SK-N-SH (cell line): ENCODE measurements around the gene ASTL. TPM values are rescaled to one million over a fixed set of nuclear protein-coding genes. Genes with fewer than 3 reads are reported as not detected.

Experiments used
- CTCF ChIA-PET: fragments of 300-600, 350-600 bp; formaldehyde crosslinking; extraction: SDS; loops from one replicate; lab custom pipeline; 2021; lab: Yijun Ruan, JAX
- POLR2A ChIA-PET: fragments of 350-600 bp; sonication (Branson Sonifier 250); formaldehyde crosslinking; extraction: SDS; loops from one replicate; lab custom pipeline; 2020; ENCODE audit warnings: antibody characterized with exemption, inconsistent platforms; lab: Yijun Ruan, JAX
- DNase-seq: peaks from one replicate; pipeline ENCODE4 v3.0.0; 2012
- H2AFZ ChIP-seq: fragments of 200-600 bp; sonication (generic); 2 replicates; pipeline ENCODE4 v1.8.1; 2016; ENCODE audit warnings: antibody characterized with exemption, mild to moderate bottlenecking, low read depth
- H3F3A ChIP-seq: fragments of 200-600 bp; sonication (generic); replicated peaks from 2 replicates; pipeline ENCODE3; 2016; ENCODE audit warnings: antibody characterized with exemption, mild to moderate bottlenecking; ENCODE audit not compliant: insufficient read depth
- H3K27ac ChIP-seq, 2 experiments: fragments of 200-500 bp in 1 of 2; fragments of 200-600 bp in 1 of 2; sonication (Bioruptor generic) in 1 of 2; sonication (generic), shearing (Covaris generic) in 1 of 2; 2 replicates each; pipeline versions ENCODE4 v1.5.1 to v1.6.1; 2014 to 2016; ENCODE audit warnings: low read depth in 2 of 2, inconsistent platforms in 1 of 2, low read length in 1 of 2, mild to moderate bottlenecking in 1 of 2, mixed read lengths in 1 of 2
- H3K27me3 ChIP-seq: fragments of 200-600 bp; sonication (generic), shearing (Covaris generic); 2 replicates; pipeline ENCODE4 v1.6.1; 2016; ENCODE audit warnings: mixed run types; ENCODE audit not compliant: insufficient read depth
- H3K36me3 ChIP-seq, 2 experiments: fragments of 200-500 bp in 1 of 2; fragments of 200-600 bp in 1 of 2; sonication (Bioruptor generic) in 1 of 2; sonication (generic) in 1 of 2; replicated peaks in 1 of 2; 2 replicates each; pipeline versions ENCODE3 to v1.5.1; 2014 to 2016; ENCODE audit warnings: low read length in 1 of 2, mild to moderate bottlenecking in 1 of 2; ENCODE audit not compliant: insufficient read depth in 2 of 2, control insufficient read depth in 1 of 2
- H3K4me1 ChIP-seq, 2 experiments: fragments of 200-500 bp in 1 of 2; fragments of 200-600 bp in 1 of 2; sonication (Bioruptor generic) in 1 of 2; sonication (generic), shearing (Covaris generic) in 1 of 2; 2 replicates each; pipeline versions ENCODE4 v1.5.1 to v1.6.1; 2014 to 2016; ENCODE audit warnings: low read depth in 1 of 2, low read length in 1 of 2, mixed run types in 1 of 2; ENCODE audit not compliant: insufficient read depth in 2 of 2, control insufficient read depth in 1 of 2
- H3K4me2 ChIP-seq: fragments of 200-600 bp; sonication (generic), shearing (Covaris generic); 2 replicates; pipeline ENCODE4 v1.6.1; 2017; ENCODE audit warnings: mixed run types
- H3K4me3 ChIP-seq, 2 experiments: fragments of 200-500 bp in 1 of 2; fragments of 200-600 bp in 1 of 2; sonication (Bioruptor generic) in 1 of 2; sonication (generic), shearing (Covaris generic) in 1 of 2; 2 replicates each; pipeline versions ENCODE4 v1.5.1 to v1.8.1; 2014 to 2016; ENCODE audit warnings: low read depth in 2 of 2, inconsistent platforms in 1 of 2, low read length in 1 of 2, mild to moderate bottlenecking in 1 of 2, mixed read lengths in 1 of 2, moderate library complexity in 1 of 2
- H3K79me2 ChIP-seq: fragments of 200-600 bp; sonication (generic); 2 replicates; pipeline ENCODE4 v1.8.1; 2017; ENCODE audit warnings: mild to moderate bottlenecking; ENCODE audit not compliant: insufficient read depth
- H3K9ac ChIP-seq: fragments of 200-600 bp; sonication (generic); 2 replicates; pipeline ENCODE4 v1.6.1; 2017; ENCODE audit warnings: mixed run types
- H3K9me2 ChIP-seq: fragments of 200-600 bp; sonication (generic); 2 replicates; pipeline ENCODE4 v1.6.1; 2017; ENCODE audit warnings: mixed run types
- H3K9me3 ChIP-seq: fragments of 200-600 bp; sonication (generic); 2 replicates; pipeline ENCODE4 v1.6.1; 2017; ENCODE audit warnings: mixed run types, mild to moderate bottlenecking, moderate library complexity
- H4K20me1 ChIP-seq: fragments of 200-600 bp; sonication (generic); 2 replicates; pipeline ENCODE4 v1.6.1; 2017; ENCODE audit warnings: mild to moderate bottlenecking, mixed run types; ENCODE audit not compliant: insufficient read depth
- CHD2 ChIP-seq: fragments of 150-350 bp; IDR thresholded peaks from 2 replicates; pipeline ENCODE4 v1.6.1; 2018; ENCODE audit warnings: low read length; ENCODE audit not compliant: partially characterized antibody
- EZH2phosphoT487 ChIP-seq: fragments of 200-600 bp; sonication (generic); IDR thresholded peaks from 2 replicates; pipeline ENCODE4 v1.6.1; 2017; ENCODE audit warnings: low read depth, mixed run types, mild to moderate bottlenecking, antibody characterized with exemption, moderate library complexity, borderline replicate concordance
- FOXJ3 ChIP-seq: sonication (generic); formaldehyde crosslinking; IDR thresholded peaks from 2 replicates; pipeline ENCODE4 v1.5.1; 2020; ENCODE audit warnings: mild to moderate bottlenecking, missing genetic modification reagents
- FOXM1 ChIP-seq: IDR thresholded peaks from 2 replicates; pipeline ENCODE4 v1.4.0; 2012; ENCODE audit warnings: low read depth, mild to moderate bottlenecking
- NRF1 ChIP-seq: IDR thresholded peaks from 2 replicates; pipeline ENCODE4 v1.6.1; 2012; ENCODE audit warnings: low read depth, mild to moderate bottlenecking, low read length
- RCOR1 ChIP-seq: fragments of 150-350 bp; IDR thresholded peaks from 2 replicates; pipeline ENCODE4 v1.6.1; 2017; ENCODE audit warnings: antibody characterized with exemption, low read length
- RXRA ChIP-seq: IDR thresholded peaks from 2 replicates; pipeline ENCODE4 v1.4.0; 2012; ENCODE audit warnings: low read depth, mild to moderate bottlenecking, borderline replicate concordance
- TAF1 ChIP-seq: IDR thresholded peaks from 2 replicates; pipeline ENCODE4 v1.6.1; 2012; ENCODE audit warnings: low read depth, mild to moderate bottlenecking, low read length, moderate library complexity, borderline replicate concordance
- TEAD4 ChIP-seq: IDR thresholded peaks from 2 replicates; pipeline ENCODE4 v1.4.0; 2012; ENCODE audit warnings: mild to moderate bottlenecking, borderline replicate concordance; ENCODE audit not compliant: insufficient read depth
- USF1 ChIP-seq: IDR thresholded peaks from 2 replicates; pipeline ENCODE4 v1.4.0; 2012; ENCODE audit warnings: low read depth, borderline replicate concordance
- ZBTB33 ChIP-seq: IDR thresholded peaks from 2 replicates; pipeline ENCODE4 v1.4.0; 2012; ENCODE audit warnings: low read depth, borderline replicate concordance
- WGBS: methylation state at CpG from one replicate; pipeline ENCODE4 v1.1.6; 2017; ENCODE audit warnings: low lambda C conversion rate; 5-methylcytosine and 5-hydroxymethylcytosine counted together
- polyA plus RNA-seq, 3 experiments: library from polyadenylated mRNA; depleted of rRNA; stranded (reverse); fragments of >200 nt; gene quantifications; 2 replicates each; pipeline ENCODE4 v1.2.3, GENCODE V29; 2012

Gene ASTL
- polyA plus RNA-seq, 1 of the 3 experiments (the other 2 are of a cell fraction), result not detected

DNA sequence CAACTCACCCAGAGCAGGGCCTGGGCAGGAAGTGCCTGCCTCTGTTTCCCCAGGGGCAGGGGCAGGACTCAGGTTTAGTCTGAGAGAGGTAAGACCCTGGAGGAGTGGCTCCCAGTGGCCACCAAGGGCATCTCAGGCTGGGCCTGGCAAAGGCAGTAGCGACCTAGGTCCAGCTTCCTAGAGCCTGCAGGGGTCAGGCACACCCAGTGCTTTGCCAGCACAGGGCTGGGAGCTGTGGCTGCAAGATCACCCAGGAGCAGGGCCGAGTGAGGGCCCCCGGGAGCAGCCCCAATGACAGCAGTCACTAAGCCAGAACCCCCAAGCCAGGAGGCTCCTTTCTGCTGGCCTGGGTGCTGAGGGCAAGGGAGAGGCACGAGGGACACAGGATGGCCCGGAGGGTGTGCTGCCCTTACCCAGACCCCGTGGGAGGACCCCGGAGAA is 15.7 kb upstream of the ASTL start:
- Histone ChIP-seq H3K27me3 (no peaks in the 10 kb centered on the region), H3K9ac (no peak overlapping the region), H3K4me2 (no peak overlapping the region), H3K9me3 (no peaks in the 10 kb centered on the region), H3K4me1 (peaks cover 2 to 12% of the 10 kb centered on the region in 2 experiments; a peak in 3 of 4 replicates), H3K27ac (no peak overlapping the region), H3F3A (peaks cover 4% of the 10 kb centered on the region), H4K20me1 (no peaks in the 10 kb centered on the region), H2AFZ (no peak overlapping the region), H3K4me3 (no peak overlapping the region), H3K9me2 (no peaks in the 10 kb centered on the region), H3K79me2 (no peaks in the 10 kb centered on the region), H3K36me3 (no peaks in the 10 kb centered on the region)
- DNase-seq, result peak; percentile 27
- TF ChIP-seq RCOR1, result no peak
- TF ChIP-seq TAF1, result no peak
- 54% methylated on average over 5 of the region's 7 CpGs for WGBS
- ChIA-PET CTCF (interaction anchor here (1.3 to 7.0 kb wide), 2 partner anchors 15 to 20 kb away, joined by 7 to 49 read pairs; partner anchors contain the start of gene ASTL), POLR2A (no interaction called here)

GRCh38 chr2:96153291-96153713 is 15.0 kb upstream of the ASTL start:
- Histone ChIP-seq H3K9me3 (no peaks in the 10 kb centered on the region), H3K4me1 (peaks cover 7 to 19% of the 10 kb centered on the region in 2 experiments; a peak in 3 of 4 replicates), H3K9ac (no peak overlapping the region), H3K79me2 (no peaks in the 10 kb centered on the region), H2AFZ (no peak overlapping the region), H3K4me3 (no peak overlapping the region), H3K36me3 (no peaks in the 10 kb centered on the region), H3K27me3 (no peaks in the 10 kb centered on the region), H3K27ac (no peak overlapping the region), H3F3A (peaks cover 9% of the 10 kb centered on the region), H3K4me2 (no peak overlapping the region), H3K9me2 (no peaks in the 10 kb centered on the region), H4K20me1 (no peaks in the 10 kb centered on the region)
- ChIA-PET POLR2A (no interaction called here), CTCF (interaction anchor here (1.0 to 7.0 kb wide), 4 partner anchors 10 to 29 kb away, joined by 3 to 49 read pairs (median 16); partner anchors contain the start of gene ASTL)
- TF ChIP-seq USF1, result no peak
- no peak for TF ChIP-seq NRF1
- TF ChIP-seq RCOR1, result no peak
- no peak for TF ChIP-seq FOXJ3 (CRISPR knock-in tag)
- no peak for TF ChIP-seq RXRA
- TF ChIP-seq TAF1, result no peak
- TF ChIP-seq CHD2, result no peak
- no peak for TF ChIP-seq EZH2phosphoT487
- no peak for TF ChIP-seq TEAD4
- no peak for TF ChIP-seq ZBTB33
- TF ChIP-seq FOXM1, result no peak
- WGBS, result 94% methylated on average over 3 of the region's 7 CpGs
- peak; percentile 25 for DNase-seq
